Measurements from ENCODE around the gene C10orf95. TPM values are rescaled to one million over a fixed set of nuclear protein-coding genes. Genes with fewer than 3 reads are reported as not detected.
A peak's percentile ranks its signal among the peaks of the same experiment; 100 is the strongest.
"Not testable (repeated sequence)": the region's sequence is repeated elsewhere in the genome, so short reads cannot be mapped to it uniquely, and the experiment has no call there.

The C10orf95 gene
- total RNA-seq = not detected in 2 replicates

GRCh38 chr10:102451105-102451969, at the start of gene C10orf95:
TSS of gene C10orf95 (minus strand) at chr10:102451543. CDS start at chr10:102451093, 450 bp downstream.
- Histone ChIP-seq H3K27me3 (ENCODE audit: insufficient read depth, low read length) (no peaks in the 10 kb centered on the region), H3K4me3 (ENCODE audit: insufficient read depth, low read length) (peak within 1 kb of the TSS; percentile 86), H3K27ac (ENCODE audit: low read depth, low read length) (no peak within 1 kb of the TSS), H2AFZ (ENCODE audit: low read length) (peak within 1 kb of the TSS; percentile 95), H3K4me2 (ENCODE audit: insufficient read depth, low read length) (peak within 1 kb of the TSS; percentile 95), H3K36me3 (ENCODE audit: insufficient read depth, low read length) (no peaks in the 10 kb centered on the region), H3K9me3 (ENCODE audit: low read depth, low read length) (no peaks in the 10 kb centered on the region), H3K79me2 (ENCODE audit: insufficient read depth, low read length) (no peaks in the 10 kb centered on the region), H4K20me1 (ENCODE audit: insufficient read depth, low read length) (no peaks in the 10 kb centered on the region), H3K4me1 (ENCODE audit: insufficient read depth, low read length) (peaks cover 32% of the 10 kb centered on the region)
- DNase-seq (ENCODE audit: insufficient read length, low spot score, missing footprints) = peak; percentile 72
- no peak for TF ChIP-seq CTCF (IDR thresholded peaks at IDR 0.05; ENCODE audit: extremely low read depth, low read depth, low read length)

- not testable (repeated sequence) for H3K4me3 ChIP-seq (ENCODE audit: insufficient read depth, low read length); H3K27me3 ChIP-seq (ENCODE audit: insufficient read depth, low read length); DNase-seq (ENCODE audit: insufficient read length, low spot score, missing footprints); H3K9me3 ChIP-seq (ENCODE audit: low read depth, low read length); H2AFZ ChIP-seq (ENCODE audit: low read length); H3K27ac ChIP-seq (ENCODE audit: low read depth, low read length); H3K36me3 ChIP-seq (ENCODE audit: insufficient read depth, low read length)
- peak overlapping the region; percentile 80 for H3K4me2 ChIP-seq (ENCODE audit: insufficient read depth, low read length)
- peaks cover 76% of the 10 kb centered on the region for H3K79me2 ChIP-seq (ENCODE audit: insufficient read depth, low read length)
- H4K20me1 ChIP-seq (ENCODE audit: insufficient read depth, low read length) = peaks cover 59% of the 10 kb centered on the region
- peaks cover 22% of the 10 kb centered on the region for H3K4me1 ChIP-seq (ENCODE audit: insufficient read depth, low read length)
Measured at GRCh38 chr10:102500686-102501085, 49.3 kb upstream of the C10orf95 start.

- H3K27me3 ChIP-seq (ENCODE audit: insufficient read depth, low read length) = no peaks in the 10 kb centered on the region
- no peak overlapping the region for H2AFZ ChIP-seq (ENCODE audit: low read length)
- TF ChIP-seq CTCF (IDR thresholded peaks at IDR 0.05; ENCODE audit: extremely low read depth, low read depth, low read length) = no peak
- no peaks in the 10 kb centered on the region for H3K36me3 ChIP-seq (ENCODE audit: insufficient read depth, low read length)
- H3K9me3 ChIP-seq (ENCODE audit: low read depth, low read length) = no peaks in the 10 kb centered on the region
- H3K79me2 ChIP-seq (ENCODE audit: insufficient read depth, low read length) = peaks cover 74% of the 10 kb centered on the region
- peaks cover 48% of the 10 kb centered on the region for H4K20me1 ChIP-seq (ENCODE audit: insufficient read depth, low read length)
- no peak overlapping the region for H3K4me3 ChIP-seq (ENCODE audit: insufficient read depth, low read length)
- peaks cover 15% of the 10 kb centered on the region for H3K4me1 ChIP-seq (ENCODE audit: insufficient read depth, low read length)
- no peak for DNase-seq (ENCODE audit: insufficient read length, low spot score, missing footprints)
- no peak overlapping the region for H3K27ac ChIP-seq (ENCODE audit: low read depth, low read length)
- no peak overlapping the region for H3K4me2 ChIP-seq (ENCODE audit: insufficient read depth, low read length)
Measured at GRCh38 chr10:102499356-102499755, 48.0 kb upstream of the C10orf95 start.

- Histone ChIP-seq H3K9me3 (ENCODE audit: low read depth, low read length) (no peaks in the 10 kb centered on the region), H3K4me2 (ENCODE audit: insufficient read depth, low read length) (no peak overlapping the region), H3K27me3 (ENCODE audit: insufficient read depth, low read length) (no peaks in the 10 kb centered on the region), H3K4me3 (ENCODE audit: insufficient read depth, low read length) (no peak overlapping the region), H3K4me1 (ENCODE audit: insufficient read depth, low read length) (peaks cover 6% of the 10 kb centered on the region), H3K79me2 (ENCODE audit: insufficient read depth, low read length) (peaks cover 87% of the 10 kb centered on the region), H3K36me3 (ENCODE audit: insufficient read depth, low read length) (no peaks in the 10 kb centered on the region), H2AFZ (ENCODE audit: low read length) (no peak overlapping the region), H4K20me1 (ENCODE audit: insufficient read depth, low read length) (peaks cover 56% of the 10 kb centered on the region), H3K27ac (ENCODE audit: low read depth, low read length) (no peak overlapping the region)
- TF ChIP-seq CTCF (IDR thresholded peaks at IDR 0.05; ENCODE audit: extremely low read depth, low read depth, low read length) = no peak
- DNase-seq (ENCODE audit: insufficient read length, low spot score, missing footprints) = no peak
Measured at GRCh38 chr10:102497545-102497944, 46.2 kb upstream of the C10orf95 start.
